GM19043 (cell line): ENCODE results near the gene CDYL2.
"Not testable (repeated sequence)": the region's sequence is repeated elsewhere in the genome, so short reads cannot be mapped to it uniquely, and the experiment has no call there.

Source experiments
- ATAC-seq: cut with Tn5 transposase; IDR thresholded peaks from one replicate; pipeline ENCODE4 v1.9.1; 2021; ENCODE audit warnings: low read depth; ENCODE audit not compliant: unreplicated experiment

CDYL2 gene

GRCh38 chr16:80680046-80680445 is 124.4 kb downstream of the CDYL2 start:
- ATAC-seq = no peak

- no peak for ATAC-seq
Measured at GRCh38 chr16:80674884-80675283, 129.5 kb downstream of the CDYL2 start.

GRCh38 chr16:80672379-80672778 is 132.0 kb downstream of the CDYL2 start:
- ATAC-seq = no peak

- peak; percentile 76 for ATAC-seq
Measured at GRCh38 chr16:80671281-80671849, 133.0 kb downstream of the CDYL2 start.

GRCh38 chr16:80670170-80670865 is 134.1 kb downstream of the CDYL2 start:
- no peak for ATAC-seq

- ATAC-seq = no peak
Measured at GRCh38 chr16:80669673-80670072, 134.7 kb downstream of the CDYL2 start.

GRCh38 chr16:80667925-80668324 is 136.5 kb downstream of the CDYL2 start:
- no peak for ATAC-seq

- no peak for ATAC-seq
Measured at GRCh38 chr16:80667251-80667560, 137.2 kb downstream of the CDYL2 start.

- ATAC-seq = no peak
Measured at GRCh38 chr16:80666378-80667250, 137.8 kb downstream of the CDYL2 start.

- no peak for ATAC-seq
Measured at GRCh38 chr16:80665356-80665755, 139.0 kb downstream of the CDYL2 start.

- ATAC-seq = no peak
Measured at GRCh38 chr16:80664786-80665185, 139.6 kb downstream of the CDYL2 start.

GRCh38 chr16:80664226-80664625 is 140.2 kb downstream of the CDYL2 start:
- no peak for ATAC-seq

- ATAC-seq = no peak
Measured at GRCh38 chr16:80663078-80663477, 141.3 kb downstream of the CDYL2 start.

GRCh38 chr16:80659865-80660264 is 144.5 kb downstream of the CDYL2 start:
- ATAC-seq = no peak

- ATAC-seq = peak; percentile 95
Measured at GRCh38 chr16:80656711-80657150, 147.7 kb downstream of the CDYL2 start.

GRCh38 chr16:80656161-80656560 is 148.2 kb downstream of the CDYL2 start:
- no peak for ATAC-seq

GRCh38 chr16:80655751-80656150 is 148.6 kb downstream of the CDYL2 start:
- no peak for ATAC-seq

- no peak for ATAC-seq
Measured at GRCh38 chr16:80654094-80654862, 150.1 kb downstream of the CDYL2 start.

- no peak for ATAC-seq
Measured at GRCh38 chr16:80652441-80652840, 152.0 kb downstream of the CDYL2 start.

GRCh38 chr16:80650281-80650680 is 154.1 kb downstream of the CDYL2 start:
- not testable (repeated sequence) for ATAC-seq

- ATAC-seq = no peak
Measured at GRCh38 chr16:80640316-80640715, 164.1 kb downstream of the CDYL2 start.
